Loucy (cell line): ENCODE measurements around the gene ADCY6.
A peak's percentile ranks its signal among the peaks of the same experiment; 100 is the strongest.

ENCODE experiments used
- H2AFZ ChIP-seq: fragments of 200-600 bp; sonication (generic); 2 replicates; pipeline ENCODE4 v1.6.0; 2016; ENCODE audit warnings: antibody characterized with exemption, mild to moderate bottlenecking, low read length, moderate library complexity
- H3F3A ChIP-seq: fragments of 200-600 bp; 2 replicates; pipeline ENCODE4 v1.6.0; 2016; ENCODE audit warnings: antibody characterized with exemption, low read depth, mild to moderate bottlenecking
- H3K27me3 ChIP-seq: fragments of 200-600 bp; sonication (generic); 2 replicates; pipeline ENCODE4 v1.6.1; 2014; ENCODE audit warnings: low read length, mild to moderate bottlenecking; ENCODE audit not compliant: insufficient read depth, poor library complexity, severe bottlenecking
- H3K36me3 ChIP-seq: fragments of 200-600 bp; sonication (generic); 2 replicates; pipeline ENCODE4 v1.6.1; 2016; ENCODE audit warnings: low read length; ENCODE audit not compliant: insufficient read depth
- H3K4me1 ChIP-seq: fragments of 200-600 bp; sonication (generic); 2 replicates; pipeline ENCODE4 v1.5.1; 2014; ENCODE audit warnings: low read length, mild to moderate bottlenecking; ENCODE audit not compliant: insufficient read depth, poor library complexity, severe bottlenecking
- H3K4me2 ChIP-seq: fragments of 200-600 bp; sonication (generic); 2 replicates; pipeline ENCODE4 v1.6.0; 2014; ENCODE audit warnings: antibody characterized with exemption, low read length, low read depth, mild to moderate bottlenecking; ENCODE audit not compliant: poor library complexity, severe bottlenecking
- H3K4me3 ChIP-seq: fragments of 200-600 bp; sonication (generic); 2 replicates; pipeline ENCODE4 v1.5.1; 2014; ENCODE audit warnings: low read length, mild to moderate bottlenecking, mixed read lengths; ENCODE audit not compliant: poor library complexity, severe bottlenecking
- H3K79me2 ChIP-seq: fragments of 200-600 bp; sonication (generic); 2 replicates; pipeline ENCODE4 v1.6.1; 2014; ENCODE audit warnings: low read length; ENCODE audit not compliant: insufficient read depth
- H3K9ac ChIP-seq: fragments of 200-600 bp; sonication (generic); 2 replicates; pipeline ENCODE4 v1.6.0; 2014; ENCODE audit warnings: mild to moderate bottlenecking, low read depth, low read length, moderate library complexity; ENCODE audit not compliant: poor library complexity, severe bottlenecking
- H3K9me2 ChIP-seq: fragments of 200-600 bp; sonication (generic); replicated peaks from 2 replicates; pipeline ENCODE4 v1.6.1; 2016; ENCODE audit warnings: low read depth, low read length, mixed read lengths
- H3K9me3 ChIP-seq: fragments of 200-600 bp; sonication (generic); 2 replicates; pipeline ENCODE4 v1.6.1; 2014; ENCODE audit warnings: mild to moderate bottlenecking, antibody characterized with exemption, low read length, low read depth; ENCODE audit not compliant: insufficient read depth
- H4K20me1 ChIP-seq: fragments of 200-600 bp; sonication (generic); 2 replicates; pipeline ENCODE4 v1.6.0; 2014; ENCODE audit warnings: antibody characterized with exemption, low read length, mild to moderate bottlenecking; ENCODE audit not compliant: insufficient read depth, poor library complexity, severe bottlenecking
- EZH2phosphoT487 ChIP-seq: fragments of 200-600 bp; IDR thresholded peaks from 2 replicates; pipeline ENCODE4 v1.6.1; 2018; ENCODE audit warnings: antibody characterized with exemption, mild to moderate bottlenecking, moderate library complexity, borderline replicate concordance
- TF ChIP-seq, protein P1 (sequence below): fragments of 200-600 bp; sonication (generic); conservative IDR thresholded peaks from 2 replicates; pipeline ENCODE4 v1.5.1; 2014; ENCODE audit warnings: mild to moderate bottlenecking, antibody characterized with exemption, low read length

ADCY6 gene

DNA sequence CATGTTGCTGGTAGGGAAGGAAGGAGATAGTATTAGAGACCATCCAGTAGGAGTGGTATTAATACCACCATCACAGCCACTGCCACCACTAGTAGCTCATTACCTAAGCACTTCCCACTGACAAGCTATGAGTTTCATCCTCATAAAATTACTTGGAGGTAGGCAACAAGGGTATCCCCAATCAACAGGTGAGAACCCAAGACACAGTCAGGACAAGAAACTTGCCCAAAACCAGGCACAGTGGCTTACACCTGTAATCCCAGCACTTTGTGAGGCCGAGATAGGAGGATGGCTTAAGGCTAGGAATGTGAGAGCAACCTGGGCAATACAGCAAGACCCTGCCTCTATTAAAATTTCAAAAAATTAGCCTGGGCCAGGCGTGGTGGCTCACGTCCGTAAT lies 5.5 kb downstream of the ADCY6 start:
- TF ChIP-seq, protein P1, sequence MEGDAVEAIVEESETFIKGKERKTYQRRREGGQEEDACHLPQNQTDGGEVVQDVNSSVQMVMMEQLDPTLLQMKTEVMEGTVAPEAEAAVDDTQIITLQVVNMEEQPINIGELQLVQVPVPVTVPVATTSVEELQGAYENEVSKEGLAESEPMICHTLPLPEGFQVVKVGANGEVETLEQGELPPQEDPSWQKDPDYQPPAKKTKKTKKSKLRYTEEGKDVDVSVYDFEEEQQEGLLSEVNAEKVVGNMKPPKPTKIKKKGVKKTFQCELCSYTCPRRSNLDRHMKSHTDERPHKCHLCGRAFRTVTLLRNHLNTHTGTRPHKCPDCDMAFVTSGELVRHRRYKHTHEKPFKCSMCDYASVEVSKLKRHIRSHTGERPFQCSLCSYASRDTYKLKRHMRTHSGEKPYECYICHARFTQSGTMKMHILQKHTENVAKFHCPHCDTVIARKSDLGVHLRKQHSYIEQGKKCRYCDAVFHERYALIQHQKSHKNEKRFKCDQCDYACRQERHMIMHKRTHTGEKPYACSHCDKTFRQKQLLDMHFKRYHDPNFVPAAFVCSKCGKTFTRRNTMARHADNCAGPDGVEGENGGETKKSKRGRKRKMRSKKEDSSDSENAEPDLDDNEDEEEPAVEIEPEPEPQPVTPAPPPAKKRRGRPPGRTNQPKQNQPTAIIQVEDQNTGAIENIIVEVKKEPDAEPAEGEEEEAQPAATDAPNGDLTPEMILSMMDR = no peak
- no peak for TF ChIP-seq EZH2phosphoT487
- Histone ChIP-seq H3K9ac (no peak overlapping the region), H2AFZ (no peak overlapping the region), H4K20me1 (no peaks in the 10 kb centered on the region), H3F3A (no peaks in the 10 kb centered on the region), H3K36me3 (no peaks in the 10 kb centered on the region), H3K9me2 (no peaks in the 10 kb centered on the region), H3K4me1 (peaks cover 38% of the 10 kb centered on the region), H3K27me3 (no peaks in the 10 kb centered on the region), H3K9me3 (no peaks in the 10 kb centered on the region), H3K4me3 (no peak overlapping the region), H3K79me2 (peaks cover 22% of the 10 kb centered on the region), H3K4me2 (no peak overlapping the region)

DNA sequence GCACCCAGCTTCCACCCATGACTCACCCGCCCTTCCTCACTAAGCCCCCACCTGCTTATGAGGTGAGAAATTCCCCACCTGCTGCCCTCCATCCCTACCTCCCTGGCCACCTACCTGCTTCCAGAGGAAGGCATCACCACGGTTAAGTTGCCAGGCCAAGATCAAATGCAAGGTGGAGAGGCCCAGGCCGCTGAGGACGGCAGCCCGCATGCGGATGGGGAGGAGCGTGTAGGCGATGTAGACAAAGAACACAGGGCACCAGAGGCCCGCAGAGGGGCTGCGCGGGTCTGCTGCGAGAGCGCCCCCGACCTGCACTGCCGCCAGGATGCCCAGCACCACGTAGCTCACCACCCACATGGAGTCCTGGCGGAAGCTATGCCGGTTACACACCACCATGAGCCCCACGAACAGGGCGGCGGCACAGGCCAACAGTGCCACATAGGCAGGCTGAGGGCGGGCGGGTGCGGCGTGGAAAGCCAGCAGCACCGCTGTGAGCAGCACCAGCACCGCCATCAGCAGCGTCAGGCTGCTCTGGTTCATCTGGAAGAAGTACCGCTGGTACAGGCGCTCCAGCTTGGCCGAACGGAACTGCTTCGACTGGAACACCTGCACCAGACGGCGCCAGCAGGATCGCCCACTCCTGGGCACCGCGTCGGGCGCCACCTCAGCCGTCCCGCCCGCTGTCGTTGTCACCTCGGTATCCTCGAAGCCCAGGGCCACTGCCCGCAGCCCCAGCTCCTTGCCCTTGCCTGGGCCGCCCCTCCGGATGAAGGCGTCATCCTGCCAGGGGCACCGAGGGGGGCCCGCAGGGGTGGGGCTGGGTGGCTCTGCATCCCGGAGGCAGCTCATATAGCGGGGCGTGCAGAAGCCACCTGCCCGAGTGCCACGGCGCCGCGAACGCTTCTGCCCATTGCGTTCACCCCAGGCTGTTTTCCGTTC lies 6.2 kb downstream of the ADCY6 start:
- Histone ChIP-seq H3K9ac (no peak overlapping the region), H3K79me2 (peaks cover 15% of the 10 kb centered on the region), H3F3A (no peaks in the 10 kb centered on the region), H3K4me3 (no peak overlapping the region), H3K4me2 (no peak overlapping the region), H3K4me1 (peaks cover 32% of the 10 kb centered on the region), H3K36me3 (no peaks in the 10 kb centered on the region), H2AFZ (no peak overlapping the region), H3K9me3 (no peaks in the 10 kb centered on the region), H3K27me3 (no peaks in the 10 kb centered on the region), H4K20me1 (no peaks in the 10 kb centered on the region), H3K9me2 (no peaks in the 10 kb centered on the region)
- TF ChIP-seq, protein P1 = no peak
- TF ChIP-seq EZH2phosphoT487 = no peak

DNA sequence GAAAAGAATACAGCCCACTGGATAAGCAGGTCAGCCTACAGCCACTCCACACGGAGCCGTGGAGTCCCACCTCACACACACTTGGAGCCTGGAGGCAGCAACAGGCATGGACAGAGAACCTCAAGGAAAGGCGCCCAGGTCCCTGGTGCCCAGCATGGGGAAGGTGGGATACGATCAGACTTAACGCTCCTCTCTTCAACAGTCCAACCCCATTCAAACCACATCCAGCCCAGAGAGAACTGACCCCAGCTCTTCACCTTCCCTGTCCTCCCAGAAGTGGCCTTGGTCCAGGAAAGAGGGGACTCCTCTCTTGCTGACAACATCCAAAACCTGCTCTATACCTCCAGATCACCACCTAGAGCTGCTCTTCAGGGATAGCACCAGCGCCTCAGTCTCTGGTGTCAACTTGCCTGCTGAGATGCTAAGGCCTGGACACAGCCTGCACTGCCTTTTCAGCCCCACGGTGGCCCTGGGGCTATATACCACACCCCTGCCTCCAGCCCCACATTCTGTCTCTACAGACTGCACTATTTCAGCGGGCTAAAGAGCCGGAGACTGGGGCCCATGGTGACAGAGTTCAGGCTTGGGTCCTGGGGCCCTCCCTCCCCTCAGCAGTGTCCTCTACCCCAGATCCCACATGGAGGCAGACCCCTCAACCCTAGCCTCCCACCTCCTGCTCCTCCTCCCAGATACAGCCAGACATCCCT lies 7.0 kb downstream of the ADCY6 start:
- Histone ChIP-seq H4K20me1 (no peaks in the 10 kb centered on the region), H3F3A (no peaks in the 10 kb centered on the region), H3K27me3 (no peaks in the 10 kb centered on the region), H3K9me3 (no peaks in the 10 kb centered on the region), H3K4me2 (peak overlapping the region; percentile 25), H3K9ac (peak overlapping the region; percentile 2), H3K36me3 (no peaks in the 10 kb centered on the region; the same call in 1 of the 2 replicates), H3K4me3 (no peak overlapping the region), H3K79me2 (peaks cover 8% of the 10 kb centered on the region), H3K4me1 (peaks cover 24% of the 10 kb centered on the region), H2AFZ (no peak overlapping the region), H3K9me2 (no peaks in the 10 kb centered on the region)
- TF ChIP-seq EZH2phosphoT487 = no peak
- TF ChIP-seq, protein P1 = no peak
